NCI-H510A treated with DMSO at 0.1 percent for 48 hours (cell line): ENCODE data around the gene SEPTIN5.
"Not testable (repeated sequence)": the region's sequence is repeated elsewhere in the genome, so short reads cannot be mapped to it uniquely, and the experiment has no call there.

Experiments
- DNase-seq: peaks from one replicate; lab custom pipeline; 2025; lab: John Stamatoyannopoulos, UW

The SEPTIN5 gene

GRCh38 chr22:19714312-19715187, at the start of gene SEPTIN5:
Gene SEPTIN5 (plus strand): TSS chr22:19714503. CDS start chr22:19714589, 86 bp downstream.
- DNase-seq, result no peak

GRCh38 chr22:19664951-19665783, 49.1 kb upstream of the SEPTIN5 start:
- DNase-seq, result no peak

- no peak for DNase-seq
These were observed 48.3 kb upstream of the SEPTIN5 start for GRCh38 chr22:19665784-19666672.

- DNase-seq, result no peak
These were observed 47.4 kb upstream of the SEPTIN5 start for GRCh38 chr22:19666673-19667593.

GRCh38 chr22:19667872-19668740, 46.2 kb upstream of the SEPTIN5 start:
- DNase-seq, result no peak

- DNase-seq, result no peak
These were observed 45.6 kb upstream of the SEPTIN5 start for GRCh38 chr22:19668748-19669147.

- DNase-seq, result no peak
These were observed 44.7 kb upstream of the SEPTIN5 start for GRCh38 chr22:19669570-19669969.

GRCh38 chr22:19671316-19671715, 43.0 kb upstream of the SEPTIN5 start:
- no peak for DNase-seq

- no peak for DNase-seq
These were observed 42.1 kb upstream of the SEPTIN5 start for GRCh38 chr22:19672054-19672776.

- DNase-seq, result no peak
These were observed 40.6 kb upstream of the SEPTIN5 start for GRCh38 chr22:19673660-19674059.

- no peak for DNase-seq
These were observed 40.0 kb upstream of the SEPTIN5 start for GRCh38 chr22:19674129-19674928.

- no peak for DNase-seq
These were observed 39.4 kb upstream of the SEPTIN5 start for GRCh38 chr22:19674929-19675253.

- no peak for DNase-seq
These were observed 38.9 kb upstream of the SEPTIN5 start for GRCh38 chr22:19675428-19675827.

GRCh38 chr22:19676437-19676836, 37.9 kb upstream of the SEPTIN5 start:
- not testable (repeated sequence) for DNase-seq

GRCh38 chr22:19678949-19679521, 35.3 kb upstream of the SEPTIN5 start:
- no peak for DNase-seq

- DNase-seq, result no peak
These were observed 34.7 kb upstream of the SEPTIN5 start for GRCh38 chr22:19679522-19680101.

- no peak for DNase-seq
These were observed 33.9 kb upstream of the SEPTIN5 start for GRCh38 chr22:19680287-19680881.
